Left forelimb (tissue), 1 donor: Measurements from ENCODE around the gene ACAA2.

ENCODE experiments used
- DNase-seq: peaks from one replicate; pipeline ENCODE4 v3.0.0-alpha.2; 2018; ENCODE audit warnings: low spot score

Gene ACAA2

GRCh38 chr18:49813319-49814146, at the start of gene ACAA2:
TSS of gene ACAA2 (minus strand) at chr18:49813533. CDS start at chr18:49813484, 49 bp downstream.
- peak; percentile 94 for DNase-seq

GRCh38 chr18:49862656-49863385, 49.5 kb upstream of the ACAA2 start:
- DNase-seq, result no peak

- DNase-seq, result peak; percentile 45
Observed at GRCh38 chr18:49861659-49862058, 48.3 kb upstream of the ACAA2 start.

- peak; percentile 49 for DNase-seq
Observed at GRCh38 chr18:49859725-49860124, 46.4 kb upstream of the ACAA2 start.

GRCh38 chr18:49859021-49859359, 45.7 kb upstream of the ACAA2 start:
- no peak for DNase-seq

- DNase-seq, result peak; percentile 68
Observed at GRCh38 chr18:49858309-49859020, 45.1 kb upstream of the ACAA2 start.

- DNase-seq, result peak; percentile 31
Observed at GRCh38 chr18:49857708-49858107, 44.4 kb upstream of the ACAA2 start.

- peak; percentile 61 for DNase-seq
Observed at GRCh38 chr18:49856496-49856895, 43.2 kb upstream of the ACAA2 start.

GRCh38 chr18:49855711-49856415, 42.5 kb upstream of the ACAA2 start:
- peak; percentile 58 for DNase-seq

- DNase-seq, result no peak
Observed at GRCh38 chr18:49854681-49855080, 41.3 kb upstream of the ACAA2 start.

- DNase-seq, result no peak
Observed at GRCh38 chr18:49853436-49853835, 40.1 kb upstream of the ACAA2 start.

GRCh38 chr18:49853011-49853410, 39.7 kb upstream of the ACAA2 start:
- no peak for DNase-seq

GRCh38 chr18:49851624-49852023, 38.3 kb upstream of the ACAA2 start:
- no peak for DNase-seq

- no peak for DNase-seq
Observed at GRCh38 chr18:49850636-49851035, 37.3 kb upstream of the ACAA2 start.

- no peak for DNase-seq
Observed at GRCh38 chr18:49849331-49850217, 36.2 kb upstream of the ACAA2 start.

GRCh38 chr18:49848115-49848514, 34.8 kb upstream of the ACAA2 start:
- DNase-seq, result no peak

- DNase-seq, result no peak
Observed at GRCh38 chr18:49847524-49847923, 34.2 kb upstream of the ACAA2 start.

GRCh38 chr18:49846718-49847470, 33.6 kb upstream of the ACAA2 start:
- no peak for DNase-seq

- DNase-seq, result no peak
Observed at GRCh38 chr18:49846361-49846662, 33.0 kb upstream of the ACAA2 start.

GRCh38 chr18:49845629-49846360, 32.5 kb upstream of the ACAA2 start:
- no peak for DNase-seq
